ENCODE data around the gene ITLN2. TPM values are rescaled to one million over a fixed set of nuclear protein-coding genes. Genes with fewer than 3 reads are reported as not detected.
"Not testable (repeated sequence)": the region's sequence is repeated elsewhere in the genome, so short reads cannot be mapped to it uniquely, and the experiment has no call there.

Gene ITLN2
- total RNA-seq, 2 experiments from 2014 or later: not detected

DNA sequence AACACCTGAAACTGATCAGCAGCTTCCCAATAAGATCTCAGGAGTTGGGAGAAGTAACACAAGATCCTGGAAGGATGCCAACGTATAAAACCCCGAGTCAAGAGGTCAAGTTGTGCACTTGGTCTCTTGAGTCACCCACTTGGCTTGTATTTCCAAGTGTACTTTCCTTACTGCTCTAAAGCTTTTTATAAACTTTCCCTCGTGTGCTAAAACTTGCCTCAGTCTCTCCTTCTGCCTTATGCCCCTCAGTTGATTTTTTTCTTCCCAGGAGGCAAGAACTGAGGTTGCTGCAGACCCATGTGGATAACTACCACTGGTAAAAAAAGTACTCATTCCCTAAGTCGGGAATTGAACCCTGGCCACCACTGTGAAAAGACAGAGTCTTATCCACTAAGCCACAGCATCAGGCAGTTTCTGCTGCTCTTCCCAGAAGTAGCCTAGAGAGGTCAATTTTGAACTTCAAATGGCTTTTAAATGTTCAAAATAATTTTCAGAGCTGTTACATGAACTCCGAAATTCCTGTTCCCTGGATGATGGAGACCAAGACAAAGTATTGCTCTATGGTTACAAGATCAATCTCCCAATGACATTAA is 28.9 kb downstream of the ITLN2 start:
- ChIA-PET CTCF (interaction anchor here (0.8 to 1.2 kb wide), 3 partner anchors 26 to 95 kb away, joined by 3 to 4 read pairs (median 3); no protein-coding TSS in a partner anchor), POLR2A (no interaction called here)
- H3K9me3 Mint-ChIP-seq: peaks cover 15% of the 10 kb centered on the region
- no peak for DNase-seq
- no peak overlapping the region for H3K27ac Mint-ChIP-seq
- no peak overlapping the region for H3K4me3 Mint-ChIP-seq
- peaks cover 2% of the 10 kb centered on the region for H3K27me3 Mint-ChIP-seq
- no peaks in the 10 kb centered on the region for H3K4me1 Mint-ChIP-seq (ENCODE audit: low read depth)
- peaks cover 6% of the 10 kb centered on the region for H3K36me3 Mint-ChIP-seq
- intact Hi-C loops (cut with micrococcal nuclease): no loop called here

DNA sequence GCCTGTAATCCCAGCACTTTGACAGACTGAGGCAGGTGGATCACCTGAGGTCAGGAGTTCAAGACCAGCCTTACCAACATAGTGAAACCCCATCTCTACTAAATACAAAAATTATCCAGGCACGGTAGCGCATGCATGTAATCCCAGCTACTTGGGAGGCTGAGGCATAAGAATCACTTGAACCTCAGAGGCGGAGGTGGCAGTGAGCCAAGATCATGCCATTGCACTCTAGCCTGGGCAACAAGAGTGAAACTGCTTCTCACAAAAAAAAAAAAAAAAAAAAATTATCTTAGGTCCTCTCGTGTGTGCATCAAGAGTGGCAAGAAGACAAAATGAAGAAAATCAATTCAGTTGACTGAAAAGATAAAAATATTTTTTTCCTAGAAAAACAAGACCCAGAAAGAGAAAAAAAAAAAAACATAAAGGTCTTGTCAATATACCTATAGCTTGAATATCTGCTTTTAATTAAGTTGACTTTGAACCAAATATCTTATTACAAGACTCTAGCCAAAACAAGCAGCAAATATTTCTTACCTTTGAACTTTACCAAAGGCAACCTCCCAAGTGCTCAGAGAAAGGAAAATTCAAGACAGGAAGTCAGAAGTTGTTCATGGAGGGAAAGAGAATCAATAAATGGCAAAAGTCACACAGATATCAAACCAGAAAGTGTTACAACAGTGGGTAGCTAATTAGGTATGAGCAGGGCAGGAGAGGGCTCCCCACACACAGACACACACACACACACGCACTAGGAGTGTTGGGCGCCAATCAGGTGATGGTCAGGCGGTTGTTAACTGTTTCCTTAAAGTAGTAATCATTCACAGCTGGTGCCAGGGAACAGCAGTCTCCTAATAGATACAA is 29.6 kb downstream of the ITLN2 start:
- Mint-ChIP-seq H3K27me3 (peaks cover 2% of the 10 kb centered on the region), H3K27ac (no peak overlapping the region), H3K4me1 (ENCODE audit: low read depth) (no peaks in the 10 kb centered on the region), H3K4me3 (no peak overlapping the region), H3K36me3 (peaks cover 6% of the 10 kb centered on the region), H3K9me3 (peaks cover 17% of the 10 kb centered on the region)
- POLR2A ChIA-PET: no interaction called here
- no peak for DNase-seq
- CTCF ChIA-PET: interaction anchor here (1.1 to 1.2 kb wide), 2 partner anchors 27 to 94 kb away, joined by 3 to 4 read pairs; no protein-coding TSS in a partner anchor
- intact Hi-C loops (cut with micrococcal nuclease): no loop called here

DNA sequence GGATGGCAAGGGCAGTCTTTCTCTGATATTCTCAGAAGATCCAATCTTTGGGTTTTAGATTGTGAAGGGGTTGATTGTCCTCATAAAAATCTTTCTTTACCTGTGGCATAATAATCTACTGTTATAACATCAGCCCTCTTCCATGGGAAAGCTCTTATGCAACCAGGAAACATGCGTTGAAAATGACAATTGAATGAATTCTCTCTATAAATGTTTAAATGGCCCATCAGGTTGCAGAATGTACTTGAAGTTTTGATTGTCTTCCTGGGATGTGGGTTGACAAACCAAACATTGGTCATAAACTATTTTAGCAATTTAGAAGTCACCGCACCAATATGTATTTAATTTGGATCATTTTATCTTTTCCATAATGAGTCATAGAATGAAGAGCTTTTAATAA is 37.9 kb downstream of the ITLN2 start:
- Mint-ChIP-seq H3K27me3 (peaks cover 4% of the 10 kb centered on the region), H3K4me3 (no peak overlapping the region), H3K36me3 (no peaks in the 10 kb centered on the region), H3K9me3 (peaks cover 2% of the 10 kb centered on the region), H3K27ac (no peak overlapping the region), H3K4me1 (ENCODE audit: low read depth) (no peaks in the 10 kb centered on the region)
- DNase-seq: no peak
- intact Hi-C loops (cut with micrococcal nuclease): no loop called here
- ChIA-PET POLR2A (no interaction called here), CTCF (no interaction called here)

DNA sequence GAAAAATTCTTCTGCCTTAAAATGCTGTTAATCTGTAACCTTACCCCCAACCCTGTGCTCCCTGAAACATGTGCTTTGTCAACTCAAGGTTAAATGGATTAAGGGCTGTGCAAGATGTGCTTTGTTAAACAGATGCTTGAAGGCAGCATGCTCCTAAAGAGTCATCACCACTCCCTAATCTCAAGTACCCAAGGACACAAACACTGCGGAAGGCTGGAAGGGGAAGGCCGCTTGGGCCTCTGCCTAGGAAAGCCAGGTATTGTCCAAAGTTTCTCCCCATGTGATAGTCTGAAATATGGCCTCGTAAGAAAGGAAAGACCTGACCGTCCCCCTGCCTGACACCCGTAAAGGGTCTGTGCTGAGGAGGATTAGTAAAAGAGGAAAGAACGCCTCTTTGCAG is 41.4 kb downstream of the ITLN2 start:
- DNase-seq; H3K9me3 Mint-ChIP-seq; POLR2A ChIA-PET; H3K27ac Mint-ChIP-seq; H3K27me3 Mint-ChIP-seq; H3K36me3 Mint-ChIP-seq; H3K4me3 Mint-ChIP-seq; H3K4me1 Mint-ChIP-seq (ENCODE audit: low read depth); intact Hi-C loops (cut with micrococcal nuclease): not testable (repeated sequence)
- CTCF ChIA-PET: interaction anchor here (1.6 kb wide), 1 partner anchor 28 kb away, joined by 4 read pairs; the partner anchor contains the start of gene ITLN1

DNA sequence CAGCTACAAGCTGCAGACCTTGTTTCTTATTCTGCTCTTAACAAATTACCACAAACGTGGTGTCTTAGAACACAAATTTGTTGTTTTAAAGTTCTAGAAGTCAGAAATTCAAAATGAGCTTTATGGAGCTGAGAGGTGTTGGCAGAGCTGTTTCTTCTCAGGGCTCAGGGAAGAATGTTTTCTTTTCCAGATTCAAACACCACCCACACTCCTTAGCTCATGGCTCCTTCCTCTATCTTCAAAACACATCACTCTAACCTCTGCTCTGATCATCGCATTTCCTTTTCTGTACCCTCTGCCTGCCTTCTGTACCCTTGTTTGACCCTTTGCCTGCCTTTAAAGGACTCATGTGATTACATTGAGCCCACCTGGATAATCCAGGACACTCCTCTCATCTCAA is 42.7 kb downstream of the ITLN2 start:
- ChIA-PET POLR2A (no interaction called here), CTCF (interaction anchor here (1.2 to 2.0 kb wide), 4 partner anchors 27 to 76 kb away, joined by 3 to 6 read pairs (median 4); partner anchors contain the start of genes ITLN1 and ITLN2)
- Mint-ChIP-seq H3K27me3 (no peaks in the 10 kb centered on the region), H3K4me3 (no peak overlapping the region), H3K9me3 (no peaks in the 10 kb centered on the region), H3K4me1 (ENCODE audit: low read depth) (no peaks in the 10 kb centered on the region), H3K27ac (no peak overlapping the region), H3K36me3 (no peaks in the 10 kb centered on the region)
- no peak for DNase-seq
- intact Hi-C loops (cut with micrococcal nuclease): no loop called here

DNA sequence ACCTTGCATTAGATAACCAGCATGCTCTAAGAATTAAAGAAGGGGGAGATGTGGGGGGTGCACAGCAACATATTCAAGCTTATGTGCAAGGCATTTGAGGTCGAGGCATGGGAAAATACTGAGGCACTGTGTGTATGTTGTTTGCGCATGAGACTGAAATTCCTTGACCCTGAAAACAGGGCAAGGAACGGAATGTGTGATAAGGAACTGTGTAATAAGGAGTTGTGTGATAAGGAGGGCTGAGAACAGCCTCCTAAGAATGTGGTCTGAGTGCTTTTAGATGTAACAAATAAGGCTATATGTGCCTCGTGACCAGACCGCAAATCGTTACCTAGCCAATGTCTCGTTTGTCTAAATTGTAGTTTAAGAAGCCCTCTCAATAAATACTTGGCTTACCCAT is 43.2 kb downstream of the ITLN2 start:
- Mint-ChIP-seq H3K27me3 (no peaks in the 10 kb centered on the region), H3K27ac (no peak overlapping the region), H3K4me1 (ENCODE audit: low read depth) (no peaks in the 10 kb centered on the region), H3K36me3 (no peaks in the 10 kb centered on the region), H3K9me3 (no peaks in the 10 kb centered on the region), H3K4me3 (no peak overlapping the region)
- DNase-seq: no peak
- CTCF ChIA-PET: interaction anchor here (1.2 to 2.0 kb wide), 3 partner anchors 27 to 43 kb away, joined by 3 to 6 read pairs (median 4); partner anchors contain the start of genes ITLN1 and ITLN2
- POLR2A ChIA-PET: no interaction called here
- intact Hi-C loops (cut with micrococcal nuclease): no loop called here

DNA sequence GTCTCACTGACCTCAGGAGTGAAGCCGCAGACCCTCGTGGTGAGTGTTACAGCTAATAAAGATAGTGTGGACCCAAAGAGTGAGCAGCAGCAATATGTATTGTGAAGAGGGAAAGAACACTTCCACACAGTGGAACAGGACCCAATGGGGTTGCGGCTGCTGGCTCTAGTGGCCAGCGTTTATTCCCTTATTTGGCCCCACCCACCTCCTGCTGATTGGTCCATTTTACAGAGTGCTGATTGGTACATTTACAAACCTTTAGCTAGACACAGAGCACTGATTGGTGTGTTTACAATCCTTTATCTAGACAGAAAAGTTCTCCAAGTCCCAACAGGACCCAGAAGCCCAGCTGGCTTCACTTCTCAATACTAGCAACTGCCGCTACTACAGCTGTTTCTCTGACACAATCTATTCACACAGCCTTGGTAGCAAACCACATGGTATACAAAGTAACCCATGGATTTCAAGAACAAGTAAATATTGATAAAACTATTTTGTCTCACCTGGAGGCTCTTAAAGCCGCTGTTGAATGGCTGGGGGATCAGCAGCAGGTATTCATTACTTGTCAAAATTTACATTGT is 44.3 kb downstream of the ITLN2 start:
- Mint-ChIP-seq H3K9me3 (no peaks in the 10 kb centered on the region), H3K27me3 (no peaks in the 10 kb centered on the region), H3K27ac (no peak overlapping the region), H3K4me1 (ENCODE audit: low read depth) (no peaks in the 10 kb centered on the region), H3K4me3 (no peak overlapping the region), H3K36me3 (no peaks in the 10 kb centered on the region)
- no peak for DNase-seq
- ChIA-PET POLR2A (no interaction called here), CTCF (no interaction called here)
- intact Hi-C loops (cut with micrococcal nuclease): no loop called here

DNA sequence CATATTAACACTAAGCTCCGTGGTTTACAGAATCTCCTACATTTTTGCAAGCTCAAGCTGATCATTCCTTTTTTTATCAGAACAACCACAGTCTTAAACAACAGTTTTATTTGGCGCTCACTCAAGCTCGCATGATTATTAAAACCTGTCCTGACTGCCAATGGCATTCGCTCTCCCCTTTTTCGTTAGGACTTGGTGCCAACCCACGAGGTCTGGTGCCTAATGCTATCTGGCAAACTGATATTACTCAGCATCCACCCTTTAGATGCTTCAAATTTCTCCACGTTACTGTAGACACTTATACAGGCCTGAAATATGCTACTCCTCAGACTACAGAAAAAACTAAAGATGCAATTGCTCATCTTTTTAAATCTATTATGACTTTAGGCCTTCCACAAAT is 46.6 kb downstream of the ITLN2 start:
- ChIA-PET POLR2A (no interaction called here), CTCF (interaction anchor here (1.0 to 1.7 kb wide), 2 partner anchors 44 to 46 kb away, joined by 3 to 5 read pairs; no protein-coding TSS in a partner anchor)
- no peaks in the 10 kb centered on the region for H3K9me3 Mint-ChIP-seq
- no peaks in the 10 kb centered on the region for H3K36me3 Mint-ChIP-seq
- no peak for DNase-seq
- H3K27me3 Mint-ChIP-seq: no peaks in the 10 kb centered on the region
- intact Hi-C loops (cut with micrococcal nuclease): no loop called here
- H3K4me3 Mint-ChIP-seq: no peak overlapping the region
- H3K4me1 Mint-ChIP-seq (ENCODE audit: low read depth): no peaks in the 10 kb centered on the region
- no peak overlapping the region for H3K27ac Mint-ChIP-seq

DNA sequence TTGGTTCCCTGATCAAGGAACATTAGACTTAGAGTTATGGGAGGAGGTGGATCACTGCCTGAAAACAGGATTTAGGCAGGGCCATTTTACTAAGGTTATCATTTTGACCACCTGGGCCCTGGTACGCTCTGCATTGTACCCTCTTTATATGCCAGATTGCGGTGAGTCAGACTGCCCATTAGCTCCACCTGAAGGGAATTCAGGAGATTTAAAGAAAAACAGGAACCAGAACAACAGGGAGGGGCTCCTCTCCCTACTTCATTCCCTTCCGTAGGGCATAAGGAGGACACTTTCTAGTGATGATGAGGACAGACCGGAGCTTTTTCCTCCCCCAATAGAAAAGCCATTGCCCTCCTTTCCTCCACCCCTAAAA is 49.0 kb downstream of the ITLN2 start:
- no peak overlapping the region for H3K27ac Mint-ChIP-seq
- H3K9me3 Mint-ChIP-seq: no peaks in the 10 kb centered on the region
- no peaks in the 10 kb centered on the region for H3K4me1 Mint-ChIP-seq (ENCODE audit: low read depth)
- H3K4me3 Mint-ChIP-seq: no peak overlapping the region
- POLR2A ChIA-PET: no interaction called here
- H3K27me3 Mint-ChIP-seq: no peaks in the 10 kb centered on the region
- intact Hi-C loops (cut with micrococcal nuclease): no loop called here
- no peak for DNase-seq
- H3K36me3 Mint-ChIP-seq: no peaks in the 10 kb centered on the region
- CTCF ChIA-PET: interaction anchor here (1.2 kb wide), 1 partner anchor 84 kb away, joined by 5 read pairs; no protein-coding TSS in a partner anchor

DNA sequence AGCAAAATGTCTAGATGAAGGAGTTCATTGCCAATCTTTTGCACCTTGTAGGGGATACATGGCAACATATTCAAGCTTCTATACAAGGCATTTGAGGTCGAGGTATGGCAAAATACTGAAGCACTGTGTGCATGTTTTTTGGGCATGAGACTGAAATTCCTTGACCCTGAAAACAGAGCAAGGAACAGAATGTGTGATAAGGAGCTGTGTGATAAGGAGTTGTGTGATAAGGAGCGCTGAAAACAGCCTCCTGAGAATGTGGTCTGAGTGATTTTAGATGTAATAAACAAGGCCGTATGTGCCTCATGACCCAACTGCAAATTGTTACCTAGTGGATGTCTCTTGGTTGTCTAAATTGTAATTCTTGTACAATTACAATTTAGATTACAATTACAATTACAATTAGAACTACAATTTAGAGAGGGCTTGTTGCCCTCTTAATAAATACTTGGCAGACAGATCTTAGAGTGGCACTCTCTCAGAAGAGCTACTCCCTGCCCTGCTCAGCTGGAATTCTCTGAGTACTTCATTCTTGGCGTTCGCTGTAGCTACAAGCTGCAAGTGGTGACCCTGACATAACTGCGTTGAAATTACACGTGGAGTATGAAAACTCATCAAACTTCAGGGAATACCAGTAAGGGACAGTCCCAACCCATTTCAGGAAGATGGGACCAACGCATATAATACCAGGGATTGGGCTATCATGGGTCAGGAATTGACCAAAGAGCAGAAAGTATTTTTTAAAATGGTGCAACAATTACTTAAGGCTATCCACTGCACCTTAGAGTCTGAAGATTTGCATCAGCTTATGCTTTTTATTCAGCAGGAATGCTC is 49.6 kb downstream of the ITLN2 start:
- Mint-ChIP-seq H3K36me3 (no peaks in the 10 kb centered on the region), H3K4me1 (ENCODE audit: low read depth) (no peaks in the 10 kb centered on the region), H3K4me3 (no peak overlapping the region), H3K27me3 (no peaks in the 10 kb centered on the region), H3K9me3 (peaks cover 2% of the 10 kb centered on the region), H3K27ac (no peak overlapping the region)
- DNase-seq: no peak
- POLR2A ChIA-PET: no interaction called here
- CTCF ChIA-PET: interaction anchor here (1.2 kb wide), 1 partner anchor 85 kb away, joined by 5 read pairs; no protein-coding TSS in a partner anchor
- intact Hi-C loops (cut with micrococcal nuclease): no loop called here

DNA sequence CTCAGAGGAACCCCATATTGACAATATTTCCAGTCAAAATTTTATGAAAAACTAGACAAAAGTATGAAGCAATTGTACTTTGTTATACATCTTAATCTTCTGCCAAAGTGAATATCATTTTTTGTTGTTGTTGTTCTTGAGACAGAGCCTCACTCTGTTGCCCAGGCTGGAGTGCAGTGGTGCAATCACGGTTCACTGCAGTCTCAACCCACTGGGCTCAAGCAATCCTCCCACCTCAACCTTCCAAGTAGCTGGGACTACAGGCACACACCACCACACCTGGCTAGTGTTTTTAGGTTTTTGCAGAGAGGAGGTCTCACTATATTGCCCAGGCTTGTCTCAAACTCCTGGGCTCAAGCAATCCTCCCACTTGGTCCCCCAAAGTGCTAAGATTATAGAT is 52.4 kb downstream of the ITLN2 start:
- POLR2A ChIA-PET; H3K9me3 Mint-ChIP-seq; H3K4me3 Mint-ChIP-seq; CTCF ChIA-PET; H3K36me3 Mint-ChIP-seq; H3K27me3 Mint-ChIP-seq; intact Hi-C loops (cut with micrococcal nuclease); H3K4me1 Mint-ChIP-seq (ENCODE audit: low read depth); DNase-seq; H3K27ac Mint-ChIP-seq: not testable (repeated sequence)

DNA sequence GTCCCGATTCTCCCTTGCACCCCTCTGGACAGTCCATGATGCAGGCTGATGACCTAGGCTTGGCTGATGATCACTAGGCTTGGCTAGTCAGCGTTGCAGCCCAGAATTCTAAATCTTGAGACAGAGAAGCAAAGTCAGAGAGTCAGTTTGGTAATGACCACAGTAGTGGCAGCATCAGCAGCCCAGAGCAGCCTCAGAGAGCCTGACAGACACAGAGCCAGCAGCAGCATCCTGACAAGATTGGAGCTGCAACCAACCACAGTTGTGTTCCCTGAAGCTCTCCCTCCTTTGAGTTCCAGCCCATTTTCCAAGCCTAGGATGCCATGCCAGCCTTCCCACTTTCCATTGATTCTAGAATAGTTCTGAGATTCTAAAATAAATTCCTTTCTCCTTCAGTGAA is 52.8 kb downstream of the ITLN2 start:
- intact Hi-C loops (cut with micrococcal nuclease): no loop called here
- no peaks in the 10 kb centered on the region for H3K4me1 Mint-ChIP-seq (ENCODE audit: low read depth)
- H3K9me3 Mint-ChIP-seq: peaks cover 2% of the 10 kb centered on the region
- H3K27me3 Mint-ChIP-seq: no peaks in the 10 kb centered on the region
- H3K27ac Mint-ChIP-seq: no peak overlapping the region
- ChIA-PET CTCF (no interaction called here), POLR2A (no interaction called here)
- H3K4me3 Mint-ChIP-seq: no peak overlapping the region
- H3K36me3 Mint-ChIP-seq: no peaks in the 10 kb centered on the region
- DNase-seq: no peak
